HepG2 (cell line): ENCODE data around the gene FAM50A.

Experiments used
- EP300 ChIP-seq, 3 experiments: sonication (generic) in 1 of 3; formaldehyde crosslinking in 1 of 3; IDR thresholded peaks; 2 replicates each; pipeline versions ENCODE4 v1.5.1 to v1.6.1; 2011 to 2020; ENCODE audit warnings: low read depth in 2 of 3, low read length in 2 of 3, borderline replicate concordance in 1 of 3, improper control_type of control experiment in 1 of 3, mild to moderate bottlenecking in 1 of 3, missing genetic modification reagents in 1 of 3, moderate library complexity in 1 of 3
- EZH2 ChIP-seq: conservative IDR thresholded peaks from 2 replicates; pipeline ENCODE4 v1.6.1; 2012; ENCODE audit warnings: mild to moderate bottlenecking, low read depth, low read length, moderate library complexity
- MED8 ChIP-seq: sonication (generic); formaldehyde crosslinking; IDR thresholded peaks from 2 replicates; pipeline ENCODE4 v1.8.1; 2023; ENCODE audit warnings: mild to moderate bottlenecking, missing genetic modification reagents; ENCODE audit not compliant: insufficient replicate concordance
- POLR2A ChIP-seq, 2 experiments: IDR thresholded peaks; 2 replicates each; pipeline ENCODE4 v1.6.1; 2011; ENCODE audit warnings: low read depth in 2 of 2, low read length in 2 of 2, mild to moderate bottlenecking in 1 of 2, moderate library complexity in 1 of 2; ENCODE audit not compliant: insufficient read depth in 1 of 2
- TAF1 ChIP-seq: sonication (generic); formaldehyde crosslinking; IDR thresholded peaks from 2 replicates; pipeline ENCODE4 v1.4.0; 2020; ENCODE audit warnings: missing genetic modification reagents
- ZNF44 ChIP-seq: sonication (generic); formaldehyde crosslinking; IDR thresholded peaks from 2 replicates; pipeline ENCODE4 v1.5.1; 2020; ENCODE audit warnings: mild to moderate bottlenecking, missing genetic modification reagents
- ZNF883 ChIP-seq: sonication (generic); formaldehyde crosslinking; IDR thresholded peaks from 2 replicates; pipeline ENCODE4 v1.5.1; 2020; ENCODE audit warnings: mild to moderate bottlenecking, missing genetic modification reagents; ENCODE audit errors: not compliant biosample characterization
- TF ChIP-seq, protein P1 (sequence below): sonication (generic); formaldehyde crosslinking; IDR thresholded peaks from 2 replicates; pipeline ENCODE4 v1.8.1; 2023; ENCODE audit warnings: mild to moderate bottlenecking, moderate library complexity, missing genetic modification reagents
- TF ChIP-seq, protein P2 (sequence below): sonication (generic); formaldehyde crosslinking; IDR thresholded peaks from 2 replicates; pipeline ENCODE4 v1.9.0; 2021; ENCODE audit warnings: missing genetic modification reagents, mild to moderate bottlenecking, borderline replicate concordance
- TF ChIP-seq, protein P3 (sequence below): sonication (generic); formaldehyde crosslinking; IDR thresholded peaks from 2 replicates; pipeline ENCODE4 v1.4.0; 2020; ENCODE audit warnings: missing genetic modification reagents
- TF ChIP-seq, protein P4 (sequence below): sonication (generic); formaldehyde crosslinking; IDR thresholded peaks from 2 replicates; pipeline ENCODE4 v1.5.0; 2020; ENCODE audit warnings: mild to moderate bottlenecking, missing genetic modification reagents, moderate library complexity
- TF ChIP-seq, protein P5 (sequence below), 2 experiments: IDR thresholded peaks; 2 replicates each; pipeline ENCODE4 v1.6.1; 2011 to 2012; ENCODE audit warnings: low read length in 2 of 2, borderline replicate concordance in 1 of 2, low read depth in 1 of 2, mild to moderate bottlenecking in 1 of 2, moderate library complexity in 1 of 2
- TF ChIP-seq, protein P6 (sequence below): sonication (generic); formaldehyde crosslinking; IDR thresholded peaks from 2 replicates; pipeline ENCODE4 v1.8.0; 2022; ENCODE audit warnings: mild to moderate bottlenecking, missing genetic modification reagents

DNA sequence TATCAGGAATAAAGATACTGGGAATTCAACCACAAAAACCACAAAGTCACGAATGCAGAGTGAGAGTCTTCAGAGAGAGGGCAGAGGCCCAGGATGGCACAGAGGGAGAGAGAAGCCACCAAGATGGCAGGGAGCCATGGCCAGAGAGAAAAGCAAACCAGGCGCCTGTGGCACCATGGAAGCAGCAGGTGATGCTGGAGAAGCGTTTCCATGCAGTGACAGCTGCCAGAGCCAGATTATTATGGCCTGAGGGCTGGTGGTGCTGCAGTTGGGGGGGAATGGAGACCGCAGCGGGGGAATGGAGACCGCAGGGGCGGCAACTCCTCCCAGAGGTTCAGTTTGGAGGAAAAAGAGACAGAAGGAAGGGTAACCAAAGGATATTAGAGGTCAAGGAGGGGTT lies 26.8 kb upstream of the FAM50A start:
- TF ChIP-seq ZNF883 (no peak), ZNF44 (CRISPR knock-in tag) (no peak), POLR2A (IDR thresholded peaks at IDR 0.05; ENCODE audit: insufficient read depth in 1 of 2, low read depth in 2 of 2, low read length in 2 of 2) (no peak), TAF1 (CRISPR knock-in tag) (no peak), EP300 (IDR thresholded peaks at IDR 0.05; ENCODE audit: low read depth in 2 of 2, low read length in 2 of 2) (no peak), EP300 (CRISPR knock-in tag; IDR thresholded peaks at IDR 0.05; ENCODE audit: borderline replicate concordance) (no peak), MED8 (CRISPR knock-in tag) (no peak), EZH2 (no peak)
- TF ChIP-seq, protein P1, sequence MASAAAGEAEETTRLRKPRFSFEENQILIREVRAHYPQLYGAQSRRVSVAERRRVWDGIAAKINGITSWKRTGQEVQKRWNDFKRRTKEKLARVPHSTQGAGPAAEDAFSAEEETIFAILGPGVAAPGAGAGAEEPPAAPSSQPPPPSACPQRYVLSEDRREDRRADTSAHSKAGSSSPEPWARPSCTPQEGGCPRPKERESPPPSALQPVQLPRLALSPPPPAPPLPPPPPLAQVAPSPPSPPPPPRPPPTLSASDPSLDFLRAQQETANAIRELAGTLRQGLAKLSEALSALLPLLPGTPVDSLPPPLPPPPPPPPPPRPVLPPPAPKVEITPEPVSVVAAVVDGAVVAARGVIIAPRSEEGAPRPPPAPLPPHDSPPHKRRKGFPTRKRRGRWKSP, result no peak
- TF ChIP-seq, protein P2, sequence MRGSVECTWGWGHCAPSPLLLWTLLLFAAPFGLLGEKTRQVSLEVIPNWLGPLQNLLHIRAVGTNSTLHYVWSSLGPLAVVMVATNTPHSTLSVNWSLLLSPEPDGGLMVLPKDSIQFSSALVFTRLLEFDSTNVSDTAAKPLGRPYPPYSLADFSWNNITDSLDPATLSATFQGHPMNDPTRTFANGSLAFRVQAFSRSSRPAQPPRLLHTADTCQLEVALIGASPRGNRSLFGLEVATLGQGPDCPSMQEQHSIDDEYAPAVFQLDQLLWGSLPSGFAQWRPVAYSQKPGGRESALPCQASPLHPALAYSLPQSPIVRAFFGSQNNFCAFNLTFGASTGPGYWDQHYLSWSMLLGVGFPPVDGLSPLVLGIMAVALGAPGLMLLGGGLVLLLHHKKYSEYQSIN, result no peak
- TF ChIP-seq, protein P3, sequence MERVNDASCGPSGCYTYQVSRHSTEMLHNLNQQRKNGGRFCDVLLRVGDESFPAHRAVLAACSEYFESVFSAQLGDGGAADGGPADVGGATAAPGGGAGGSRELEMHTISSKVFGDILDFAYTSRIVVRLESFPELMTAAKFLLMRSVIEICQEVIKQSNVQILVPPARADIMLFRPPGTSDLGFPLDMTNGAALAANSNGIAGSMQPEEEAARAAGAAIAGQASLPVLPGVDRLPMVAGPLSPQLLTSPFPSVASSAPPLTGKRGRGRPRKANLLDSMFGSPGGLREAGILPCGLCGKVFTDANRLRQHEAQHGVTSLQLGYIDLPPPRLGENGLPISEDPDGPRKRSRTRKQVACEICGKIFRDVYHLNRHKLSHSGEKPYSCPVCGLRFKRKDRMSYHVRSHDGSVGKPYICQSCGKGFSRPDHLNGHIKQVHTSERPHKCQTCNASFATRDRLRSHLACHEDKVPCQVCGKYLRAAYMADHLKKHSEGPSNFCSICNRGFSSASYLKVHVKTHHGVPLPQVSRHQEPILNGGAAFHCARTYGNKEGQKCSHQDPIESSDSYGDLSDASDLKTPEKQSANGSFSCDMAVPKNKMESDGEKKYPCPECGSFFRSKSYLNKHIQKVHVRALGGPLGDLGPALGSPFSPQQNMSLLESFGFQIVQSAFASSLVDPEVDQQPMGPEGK (CRISPR knock-in tag), result no peak
- TF ChIP-seq, protein P4, sequence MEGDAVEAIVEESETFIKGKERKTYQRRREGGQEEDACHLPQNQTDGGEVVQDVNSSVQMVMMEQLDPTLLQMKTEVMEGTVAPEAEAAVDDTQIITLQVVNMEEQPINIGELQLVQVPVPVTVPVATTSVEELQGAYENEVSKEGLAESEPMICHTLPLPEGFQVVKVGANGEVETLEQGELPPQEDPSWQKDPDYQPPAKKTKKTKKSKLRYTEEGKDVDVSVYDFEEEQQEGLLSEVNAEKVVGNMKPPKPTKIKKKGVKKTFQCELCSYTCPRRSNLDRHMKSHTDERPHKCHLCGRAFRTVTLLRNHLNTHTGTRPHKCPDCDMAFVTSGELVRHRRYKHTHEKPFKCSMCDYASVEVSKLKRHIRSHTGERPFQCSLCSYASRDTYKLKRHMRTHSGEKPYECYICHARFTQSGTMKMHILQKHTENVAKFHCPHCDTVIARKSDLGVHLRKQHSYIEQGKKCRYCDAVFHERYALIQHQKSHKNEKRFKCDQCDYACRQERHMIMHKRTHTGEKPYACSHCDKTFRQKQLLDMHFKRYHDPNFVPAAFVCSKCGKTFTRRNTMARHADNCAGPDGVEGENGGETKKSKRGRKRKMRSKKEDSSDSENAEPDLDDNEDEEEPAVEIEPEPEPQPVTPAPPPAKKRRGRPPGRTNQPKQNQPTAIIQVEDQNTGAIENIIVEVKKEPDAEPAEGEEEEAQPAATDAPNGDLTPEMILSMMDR (CRISPR knock-in tag), result no peak
- TF ChIP-seq, protein P5, sequence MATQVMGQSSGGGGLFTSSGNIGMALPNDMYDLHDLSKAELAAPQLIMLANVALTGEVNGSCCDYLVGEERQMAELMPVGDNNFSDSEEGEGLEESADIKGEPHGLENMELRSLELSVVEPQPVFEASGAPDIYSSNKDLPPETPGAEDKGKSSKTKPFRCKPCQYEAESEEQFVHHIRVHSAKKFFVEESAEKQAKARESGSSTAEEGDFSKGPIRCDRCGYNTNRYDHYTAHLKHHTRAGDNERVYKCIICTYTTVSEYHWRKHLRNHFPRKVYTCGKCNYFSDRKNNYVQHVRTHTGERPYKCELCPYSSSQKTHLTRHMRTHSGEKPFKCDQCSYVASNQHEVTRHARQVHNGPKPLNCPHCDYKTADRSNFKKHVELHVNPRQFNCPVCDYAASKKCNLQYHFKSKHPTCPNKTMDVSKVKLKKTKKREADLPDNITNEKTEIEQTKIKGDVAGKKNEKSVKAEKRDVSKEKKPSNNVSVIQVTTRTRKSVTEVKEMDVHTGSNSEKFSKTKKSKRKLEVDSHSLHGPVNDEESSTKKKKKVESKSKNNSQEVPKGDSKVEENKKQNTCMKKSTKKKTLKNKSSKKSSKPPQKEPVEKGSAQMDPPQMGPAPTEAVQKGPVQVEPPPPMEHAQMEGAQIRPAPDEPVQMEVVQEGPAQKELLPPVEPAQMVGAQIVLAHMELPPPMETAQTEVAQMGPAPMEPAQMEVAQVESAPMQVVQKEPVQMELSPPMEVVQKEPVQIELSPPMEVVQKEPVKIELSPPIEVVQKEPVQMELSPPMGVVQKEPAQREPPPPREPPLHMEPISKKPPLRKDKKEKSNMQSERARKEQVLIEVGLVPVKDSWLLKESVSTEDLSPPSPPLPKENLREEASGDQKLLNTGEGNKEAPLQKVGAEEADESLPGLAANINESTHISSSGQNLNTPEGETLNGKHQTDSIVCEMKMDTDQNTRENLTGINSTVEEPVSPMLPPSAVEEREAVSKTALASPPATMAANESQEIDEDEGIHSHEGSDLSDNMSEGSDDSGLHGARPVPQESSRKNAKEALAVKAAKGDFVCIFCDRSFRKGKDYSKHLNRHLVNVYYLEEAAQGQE (IDR thresholded peaks at IDR 0.05; ENCODE audit: borderline replicate concordance in 1 of 2, low read depth in 1 of 2, low read length in 2 of 2), result no peak
- TF ChIP-seq, protein P6, sequence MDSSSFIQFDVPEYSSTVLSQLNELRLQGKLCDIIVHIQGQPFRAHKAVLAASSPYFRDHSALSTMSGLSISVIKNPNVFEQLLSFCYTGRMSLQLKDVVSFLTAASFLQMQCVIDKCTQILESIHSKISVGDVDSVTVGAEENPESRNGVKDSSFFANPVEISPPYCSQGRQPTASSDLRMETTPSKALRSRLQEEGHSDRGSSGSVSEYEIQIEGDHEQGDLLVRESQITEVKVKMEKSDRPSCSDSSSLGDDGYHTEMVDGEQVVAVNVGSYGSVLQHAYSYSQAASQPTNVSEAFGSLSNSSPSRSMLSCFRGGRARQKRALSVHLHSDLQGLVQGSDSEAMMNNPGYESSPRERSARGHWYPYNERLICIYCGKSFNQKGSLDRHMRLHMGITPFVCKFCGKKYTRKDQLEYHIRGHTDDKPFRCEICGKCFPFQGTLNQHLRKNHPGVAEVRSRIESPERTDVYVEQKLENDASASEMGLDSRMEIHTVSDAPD (CRISPR knock-in tag), result no peak
